WTC11 (cell line): Measurements from ENCODE around the gene MIR17HG. TPM values are rescaled to one million over a fixed set of nuclear protein-coding genes. Genes with fewer than 3 reads are reported as not detected.

Source experiments
- ATAC-seq: fragments of 200-7000 bp; cut with Tn5 transposase; 2 replicates; pipeline ENCODE4 v1.10.0; 2021; ENCODE audit warnings: mild to moderate bottlenecking, moderate library complexity
- CTCF ChIA-PET: fragments of 300-600 bp; sonication (Branson Sonifier 250); formaldehyde crosslinking; loops from one replicate; lab custom pipeline; 2021; ENCODE audit warnings: antibody characterized with exemption; lab: Charles Lee
- POLR2A ChIA-PET: fragments of 350-600 bp; sonication (Branson Sonifier 250); formaldehyde crosslinking; loops from one replicate; lab custom pipeline; 2021; ENCODE audit warnings: antibody characterized with exemption; lab: Charles Lee
- DNase-seq: peaks from one replicate; pipeline ENCODE4 v3.0.0; 2021; ENCODE audit warnings: low spot score
- H3K27ac Mint-ChIP-seq: 2 replicates; pipeline ENCODE4 v1.8.0; 2021; ENCODE audit warnings: mixed read lengths
- H3K27me3 Mint-ChIP-seq: 2 replicates; pipeline ENCODE4 v1.8.0; 2021; ENCODE audit warnings: low read depth, mild to moderate bottlenecking, moderate library complexity, mixed read lengths
- H3K36me3 Mint-ChIP-seq: 2 replicates; pipeline ENCODE4 v1.8.0; 2021; ENCODE audit warnings: mixed read lengths
- H3K4me1 Mint-ChIP-seq: 2 replicates; pipeline ENCODE4 v1.8.0; 2022; ENCODE audit warnings: mixed read lengths
- H3K4me3 Mint-ChIP-seq: 2 replicates; pipeline ENCODE4 v1.8.0; 2021; ENCODE audit warnings: mild to moderate bottlenecking, moderate library complexity, mixed read lengths
- H3K9me3 Mint-ChIP-seq: 2 replicates; pipeline ENCODE4 v1.8.0; 2021; ENCODE audit warnings: mixed read lengths
- GABPB1 ChIP-seq: sonication (generic); formaldehyde crosslinking; IDR thresholded peaks from 2 replicates; pipeline ENCODE4 v1.8.1; 2023; ENCODE audit warnings: mild to moderate bottlenecking, missing genetic modification reagents
- IRF2 ChIP-seq: sonication (generic); formaldehyde crosslinking; IDR thresholded peaks from 2 replicates; pipeline ENCODE4 v1.8.0; 2022; ENCODE audit warnings: low read depth, missing genetic modification reagents, borderline replicate concordance
- JAZF1 ChIP-seq: fragments of 250-450 bp; sonication (Bioruptor Pico); IDR thresholded peaks from 2 replicates; pipeline ENCODE4 v1.9.0; 2021; ENCODE audit warnings: moderate library complexity, mild to moderate bottlenecking, inconsistent platforms
- NFATC4 ChIP-seq: fragments of 250-450 bp; sonication (Bioruptor Pico); IDR thresholded peaks from 2 replicates; pipeline ENCODE4 v1.9.0; 2021; ENCODE audit warnings: mild to moderate bottlenecking
- PRRX2 ChIP-seq: fragments of 250-450 bp; sonication (Bioruptor Pico); IDR thresholded peaks from 2 replicates; pipeline ENCODE4 v1.8.0; 2021; ENCODE audit warnings: mild to moderate bottlenecking
- TEAD1 ChIP-seq: sonication (generic); formaldehyde crosslinking; IDR thresholded peaks from 2 replicates; pipeline ENCODE4 v1.8.0; 2022; ENCODE audit warnings: mild to moderate bottlenecking, missing genetic modification reagents
- TP53 ChIP-seq: sonication (generic); formaldehyde crosslinking; IDR thresholded peaks from 2 replicates; pipeline ENCODE4 v1.8.1; 2023; ENCODE audit warnings: mild to moderate bottlenecking, missing genetic modification reagents
- ZNF121 ChIP-seq: sonication (generic); formaldehyde crosslinking; IDR thresholded peaks from 2 replicates; pipeline ENCODE4 v1.8.0; 2023; ENCODE audit warnings: missing genetic modification reagents
- ZNF232 ChIP-seq: sonication (generic); formaldehyde crosslinking; IDR thresholded peaks from 2 replicates; pipeline ENCODE4 v1.8.0; 2022; ENCODE audit warnings: mild to moderate bottlenecking, missing genetic modification reagents
- ZNF416 ChIP-seq: fragments of 250-450 bp; sonication (Bioruptor Pico); IDR thresholded peaks from 2 replicates; pipeline ENCODE4 v1.9.0; 2021; ENCODE audit warnings: mild to moderate bottlenecking, inconsistent platforms
- ZNF671 ChIP-seq: fragments of 250-450 bp; sonication (Bioruptor Pico); IDR thresholded peaks from 2 replicates; pipeline ENCODE4 v1.8.0; 2021; ENCODE audit warnings: mild to moderate bottlenecking
- total RNA-seq: library from RNA; stranded (reverse); gene quantifications from 3 replicates; pipeline ENCODE4 v1.2.3, GENCODE V29; 2021
- TF ChIP-seq, protein P1 (sequence below): sonication (generic); formaldehyde crosslinking; IDR thresholded peaks from 2 replicates; pipeline ENCODE4 v1.8.1; 2023; ENCODE audit warnings: mild to moderate bottlenecking, missing genetic modification reagents, borderline replicate concordance
- TF ChIP-seq, protein P2 (sequence below): fragments of 250-450 bp; sonication (Bioruptor Pico); conservative IDR thresholded peaks from 2 replicates; pipeline ENCODE4 v1.9.0; 2021; ENCODE audit warnings: mild to moderate bottlenecking
- TF ChIP-seq, protein P3 (sequence below): sonication (generic); formaldehyde crosslinking; conservative IDR thresholded peaks from 2 replicates; pipeline ENCODE4 v1.8.1; 2022; ENCODE audit warnings: mild to moderate bottlenecking, missing genetic modification reagents
- TF ChIP-seq, protein P4 (sequence below): fragments of 250-450 bp; sonication (Bioruptor Pico); IDR thresholded peaks from 2 replicates; pipeline ENCODE4 v1.9.0; 2021; ENCODE audit warnings: mild to moderate bottlenecking
- TF ChIP-seq, protein P5 (sequence below): sonication (generic); formaldehyde crosslinking; IDR thresholded peaks from 2 replicates; pipeline ENCODE4 v1.8.0; 2022; ENCODE audit warnings: mild to moderate bottlenecking, missing genetic modification reagents

MIR17HG gene
- total RNA-seq, 1 experiment from 2014 or later: 37.1 TPM

DNA sequence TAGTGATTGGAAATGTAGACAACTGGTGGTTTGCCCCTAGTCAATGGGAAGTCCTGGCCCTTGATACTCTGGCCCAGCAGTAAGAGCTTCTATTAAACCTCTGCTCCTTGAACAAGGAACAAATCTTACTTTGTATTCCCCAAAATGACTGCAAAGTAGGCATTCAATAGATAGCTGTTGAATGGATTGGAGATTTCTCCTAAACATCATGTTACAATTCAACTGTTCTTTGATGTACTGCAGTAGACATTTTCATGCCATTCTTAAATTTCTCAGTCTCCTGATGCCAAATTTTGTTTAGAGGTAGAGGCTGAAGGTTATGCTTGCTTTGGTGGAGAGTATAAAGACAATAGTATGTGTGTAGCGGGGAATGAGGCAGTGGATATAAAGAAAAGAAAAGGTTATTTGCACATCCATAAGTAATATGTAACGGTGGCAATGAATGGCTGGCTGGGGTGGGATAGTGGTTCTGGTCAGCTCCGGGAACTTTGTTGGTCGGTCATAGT is 12.8 kb downstream of the MIR17HG start:
- no peak overlapping the region for H3K4me3 Mint-ChIP-seq
- H3K27me3 Mint-ChIP-seq: no peaks in the 10 kb centered on the region
- DNase-seq (no peak), ATAC-seq (no peak; the same call in 1 of the 2 replicates)
- H3K9me3 Mint-ChIP-seq: no peaks in the 10 kb centered on the region
- CTCF ChIA-PET: no interaction called here
- peak overlapping the region; percentile 13 for H3K27ac Mint-ChIP-seq
- H3K36me3 Mint-ChIP-seq: peaks cover 21% of the 10 kb centered on the region
- TF ChIP-seq ZNF121 (CRISPR knock-in tag) (no peak), ZNF232 (no peak), JAZF1 (0 out of 2 replicates have a peak, but pooled peaks have one; percentile 12), TEAD1 (CRISPR knock-in tag) (no peak), PRRX2 (CRISPR knock-in tag) (no peak; the same call in 1 of the 2 replicates), NFATC4 (CRISPR knock-in tag) (peak; percentile 73), ZNF671 (CRISPR knock-in tag) (peak; percentile 77; the same call in 1 of the 2 replicates)
- TF ChIP-seq, protein P1, sequence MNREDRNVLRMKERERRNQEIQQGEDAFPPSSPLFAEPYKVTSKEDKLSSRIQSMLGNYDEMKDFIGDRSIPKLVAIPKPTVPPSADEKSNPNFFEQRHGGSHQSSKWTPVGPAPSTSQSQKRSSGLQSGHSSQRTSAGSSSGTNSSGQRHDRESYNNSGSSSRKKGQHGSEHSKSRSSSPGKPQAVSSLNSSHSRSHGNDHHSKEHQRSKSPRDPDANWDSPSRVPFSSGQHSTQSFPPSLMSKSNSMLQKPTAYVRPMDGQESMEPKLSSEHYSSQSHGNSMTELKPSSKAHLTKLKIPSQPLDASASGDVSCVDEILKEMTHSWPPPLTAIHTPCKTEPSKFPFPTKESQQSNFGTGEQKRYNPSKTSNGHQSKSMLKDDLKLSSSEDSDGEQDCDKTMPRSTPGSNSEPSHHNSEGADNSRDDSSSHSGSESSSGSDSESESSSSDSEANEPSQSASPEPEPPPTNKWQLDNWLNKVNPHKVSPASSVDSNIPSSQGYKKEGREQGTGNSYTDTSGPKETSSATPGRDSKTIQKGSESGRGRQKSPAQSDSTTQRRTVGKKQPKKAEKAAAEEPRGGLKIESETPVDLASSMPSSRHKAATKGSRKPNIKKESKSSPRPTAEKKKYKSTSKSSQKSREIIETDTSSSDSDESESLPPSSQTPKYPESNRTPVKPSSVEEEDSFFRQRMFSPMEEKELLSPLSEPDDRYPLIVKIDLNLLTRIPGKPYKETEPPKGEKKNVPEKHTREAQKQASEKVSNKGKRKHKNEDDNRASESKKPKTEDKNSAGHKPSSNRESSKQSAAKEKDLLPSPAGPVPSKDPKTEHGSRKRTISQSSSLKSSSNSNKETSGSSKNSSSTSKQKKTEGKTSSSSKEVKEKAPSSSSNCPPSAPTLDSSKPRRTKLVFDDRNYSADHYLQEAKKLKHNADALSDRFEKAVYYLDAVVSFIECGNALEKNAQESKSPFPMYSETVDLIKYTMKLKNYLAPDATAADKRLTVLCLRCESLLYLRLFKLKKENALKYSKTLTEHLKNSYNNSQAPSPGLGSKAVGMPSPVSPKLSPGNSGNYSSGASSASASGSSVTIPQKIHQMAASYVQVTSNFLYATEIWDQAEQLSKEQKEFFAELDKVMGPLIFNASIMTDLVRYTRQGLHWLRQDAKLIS (CRISPR knock-in tag): no peak
- TF ChIP-seq, protein P2, sequence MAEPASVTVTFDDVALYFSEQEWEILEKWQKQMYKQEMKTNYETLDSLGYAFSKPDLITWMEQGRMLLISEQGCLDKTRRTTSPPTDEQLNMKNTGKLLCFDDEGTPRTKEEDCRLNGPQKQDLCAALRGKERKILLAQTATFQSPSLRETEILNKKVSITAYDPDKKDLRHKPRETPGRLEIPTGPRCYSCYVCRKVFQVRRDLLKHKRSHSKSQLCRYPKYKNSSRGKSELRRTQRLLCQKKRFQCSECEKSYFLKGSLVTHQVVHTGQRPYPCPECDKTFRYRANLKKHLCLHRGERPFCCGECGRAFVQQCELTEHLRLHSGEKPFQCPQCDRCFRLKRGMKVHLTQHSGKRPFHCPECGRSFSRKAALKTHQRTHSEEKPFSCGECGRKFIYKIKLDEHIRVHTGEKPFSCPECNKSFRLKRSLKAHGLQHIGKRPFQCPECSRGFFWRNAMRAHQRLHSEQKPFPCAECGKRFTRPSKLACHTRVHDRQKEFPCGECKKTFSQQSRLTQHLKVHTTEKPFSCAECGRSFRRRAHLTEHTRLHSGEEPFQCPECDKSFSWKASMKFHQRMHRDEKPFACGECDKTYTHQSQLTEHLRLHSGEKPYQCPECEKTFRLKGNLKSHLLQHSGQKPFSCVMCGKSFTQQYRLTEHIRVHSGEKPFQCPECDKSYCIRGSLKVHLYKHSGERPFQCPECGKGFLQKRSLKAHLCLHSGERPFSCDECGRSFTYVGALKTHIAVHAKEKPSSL (CRISPR knock-in tag): peak; percentile 68; the same call in 1 of the 2 replicates
- TF ChIP-seq, protein P3, sequence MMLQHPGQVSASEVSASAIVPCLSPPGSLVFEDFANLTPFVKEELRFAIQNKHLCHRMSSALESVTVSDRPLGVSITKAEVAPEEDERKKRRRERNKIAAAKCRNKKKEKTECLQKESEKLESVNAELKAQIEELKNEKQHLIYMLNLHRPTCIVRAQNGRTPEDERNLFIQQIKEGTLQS: no peak
- TF ChIP-seq, protein P4, sequence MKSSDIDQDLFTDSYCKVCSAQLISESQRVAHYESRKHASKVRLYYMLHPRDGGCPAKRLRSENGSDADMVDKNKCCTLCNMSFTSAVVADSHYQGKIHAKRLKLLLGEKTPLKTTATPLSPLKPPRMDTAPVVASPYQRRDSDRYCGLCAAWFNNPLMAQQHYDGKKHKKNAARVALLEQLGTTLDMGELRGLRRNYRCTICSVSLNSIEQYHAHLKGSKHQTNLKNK (CRISPR knock-in tag): 0 out of 2 replicates have a peak, but pooled peaks have one; percentile 0
- H3K4me1 Mint-ChIP-seq: peaks cover 3% of the 10 kb centered on the region; the same call in 1 of the 2 replicates
- POLR2A ChIA-PET: no interaction called here

DNA sequence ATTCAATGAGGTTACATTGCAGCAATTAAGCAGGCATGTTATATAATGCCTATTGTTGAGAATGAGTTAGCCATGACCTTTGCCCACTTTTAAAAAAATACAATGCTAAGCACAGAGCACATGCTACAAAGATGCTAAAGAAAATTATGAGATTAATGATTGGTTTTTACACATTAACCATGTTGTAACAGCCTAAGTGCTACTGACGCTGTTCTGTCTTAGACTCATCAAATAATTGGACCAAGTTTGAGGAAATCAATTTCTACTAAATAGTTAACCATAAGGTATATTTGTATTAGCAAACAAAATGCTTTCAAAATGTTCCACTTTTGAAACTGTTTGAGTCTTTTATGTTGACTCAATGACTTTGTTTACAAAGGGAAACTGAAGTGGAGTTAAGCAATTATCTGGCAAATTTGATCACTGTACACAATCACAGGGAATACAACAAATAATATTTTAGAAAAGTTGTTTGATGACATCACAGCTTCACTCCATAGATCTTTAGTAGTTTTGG is 14.3 kb downstream of the MIR17HG start:
- ChIA-PET POLR2A (no interaction called here), CTCF (no interaction called here)
- Mint-ChIP-seq H3K27me3 (no peaks in the 10 kb centered on the region), H3K4me3 (no peak overlapping the region), H3K9me3 (no peaks in the 10 kb centered on the region), H3K36me3 (peaks cover 11% of the 10 kb centered on the region), H3K4me1 (peaks cover 3% of the 10 kb centered on the region; the same call in 1 of the 2 replicates), H3K27ac (no peak overlapping the region)
- ATAC-seq (no peak), DNase-seq (no peak)
- TF ChIP-seq TP53 (CRISPR knock-in tag) (no peak), ZNF671 (CRISPR knock-in tag) (0 out of 2 replicates have a peak, but pooled peaks have one; percentile 14), GABPB1 (CRISPR knock-in tag) (peak; percentile 57), ZNF416 (no peak), NFATC4 (CRISPR knock-in tag) (peak; percentile 53; the same call in 1 of the 2 replicates)

DNA sequence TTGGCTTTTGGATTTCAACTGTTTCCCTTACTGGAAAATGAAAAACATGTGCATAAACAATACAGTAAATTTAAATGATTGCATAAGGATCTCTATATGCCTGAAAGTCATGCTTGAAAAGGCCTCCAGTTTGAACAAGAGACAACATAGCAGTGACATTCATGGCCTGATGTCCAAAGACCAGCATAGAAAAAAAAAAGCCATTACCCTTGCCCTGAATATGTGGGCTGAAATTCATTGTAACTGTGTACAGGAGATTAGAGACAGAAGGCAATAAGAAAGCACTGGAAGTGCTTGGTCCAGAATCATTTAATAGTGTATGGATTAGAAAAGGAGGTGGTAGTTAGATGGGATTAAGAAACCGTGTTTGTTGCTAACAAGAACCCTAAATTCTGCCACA is 15.4 kb downstream of the MIR17HG start:
- CTCF ChIA-PET: no interaction called here
- H3K4me3 Mint-ChIP-seq: no peak overlapping the region
- ATAC-seq (no peak), DNase-seq (no peak)
- H3K27me3 Mint-ChIP-seq: no peaks in the 10 kb centered on the region
- TF ChIP-seq, protein P4 (CRISPR knock-in tag): peak; percentile 7; the same call in 1 of the 2 replicates
- TF ChIP-seq, protein P2 (CRISPR knock-in tag): peak; percentile 44; the same call in 1 of the 2 replicates
- no peak for TF ChIP-seq IRF2 (CRISPR knock-in tag)
- TF ChIP-seq, protein P5, sequence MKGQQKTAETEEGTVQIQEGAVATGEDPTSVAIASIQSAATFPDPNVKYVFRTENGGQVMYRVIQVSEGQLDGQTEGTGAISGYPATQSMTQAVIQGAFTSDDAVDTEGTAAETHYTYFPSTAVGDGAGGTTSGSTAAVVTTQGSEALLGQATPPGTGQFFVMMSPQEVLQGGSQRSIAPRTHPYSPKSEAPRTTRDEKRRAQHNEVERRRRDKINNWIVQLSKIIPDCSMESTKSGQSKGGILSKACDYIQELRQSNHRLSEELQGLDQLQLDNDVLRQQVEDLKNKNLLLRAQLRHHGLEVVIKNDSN (CRISPR knock-in tag): no peak
- H3K4me1 Mint-ChIP-seq: peaks cover 3% of the 10 kb centered on the region; the same call in 1 of the 2 replicates
- peaks cover 11% of the 10 kb centered on the region for H3K36me3 Mint-ChIP-seq
- POLR2A ChIA-PET: no interaction called here
- no peaks in the 10 kb centered on the region for H3K9me3 Mint-ChIP-seq
- H3K27ac Mint-ChIP-seq: no peak overlapping the region; the same call in 1 of the 2 replicates
